ENCODE results near the gene PCGF5. TPM values are rescaled to one million over a fixed set of nuclear protein-coding genes. Genes with fewer than 3 reads are reported as not detected.

PCGF5 gene
- total RNA-seq, 1 experiment from 2014 or later = 12.0 TPM

DNA sequence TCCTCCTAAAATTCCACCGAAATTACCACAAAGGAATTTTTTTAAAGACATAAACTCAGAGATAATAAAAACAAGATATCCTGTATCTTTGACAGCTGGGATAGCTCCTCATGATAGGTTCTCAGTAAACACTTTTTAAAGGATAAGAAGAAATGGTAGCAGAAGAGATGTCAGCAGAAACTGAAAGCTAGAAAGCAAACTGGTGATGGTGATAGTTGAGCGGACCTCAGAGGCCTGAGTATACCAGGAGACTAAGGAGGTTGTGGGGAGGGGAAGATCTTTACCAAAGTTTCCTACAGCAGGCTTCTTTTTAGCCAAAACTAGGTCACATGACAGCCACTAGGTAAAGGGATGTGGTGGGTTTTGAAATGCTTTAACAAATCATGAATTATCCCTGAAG is 22.5 kb downstream of the PCGF5 start:
- Mint-ChIP-seq H3K4me1 (ENCODE audit: low read depth, unreplicated experiment) (no peaks in the 10 kb centered on the region), H3K36me3 (ENCODE audit: insufficient read depth, unreplicated experiment) (no peaks in the 10 kb centered on the region), H3K27me3 (ENCODE audit: insufficient read depth, unreplicated experiment) (peaks cover 4% of the 10 kb centered on the region), H3K27ac (ENCODE audit: unreplicated experiment) (no peak overlapping the region), H3K9me3 (ENCODE audit: unreplicated experiment) (no peaks in the 10 kb centered on the region), H3K4me3 (ENCODE audit: unreplicated experiment) (no peak overlapping the region)
- no TSS peak for BruUV-seq (replicated peaks)
- H3K9me3 ChIP-seq = no peaks in the 10 kb centered on the region
- CTCF ChIA-PET = no interaction called here
- H3K4me3 ChIP-seq (ENCODE audit: low read depth, low read length) = no peak overlapping the region
- TF ChIP-seq, protein P1, sequence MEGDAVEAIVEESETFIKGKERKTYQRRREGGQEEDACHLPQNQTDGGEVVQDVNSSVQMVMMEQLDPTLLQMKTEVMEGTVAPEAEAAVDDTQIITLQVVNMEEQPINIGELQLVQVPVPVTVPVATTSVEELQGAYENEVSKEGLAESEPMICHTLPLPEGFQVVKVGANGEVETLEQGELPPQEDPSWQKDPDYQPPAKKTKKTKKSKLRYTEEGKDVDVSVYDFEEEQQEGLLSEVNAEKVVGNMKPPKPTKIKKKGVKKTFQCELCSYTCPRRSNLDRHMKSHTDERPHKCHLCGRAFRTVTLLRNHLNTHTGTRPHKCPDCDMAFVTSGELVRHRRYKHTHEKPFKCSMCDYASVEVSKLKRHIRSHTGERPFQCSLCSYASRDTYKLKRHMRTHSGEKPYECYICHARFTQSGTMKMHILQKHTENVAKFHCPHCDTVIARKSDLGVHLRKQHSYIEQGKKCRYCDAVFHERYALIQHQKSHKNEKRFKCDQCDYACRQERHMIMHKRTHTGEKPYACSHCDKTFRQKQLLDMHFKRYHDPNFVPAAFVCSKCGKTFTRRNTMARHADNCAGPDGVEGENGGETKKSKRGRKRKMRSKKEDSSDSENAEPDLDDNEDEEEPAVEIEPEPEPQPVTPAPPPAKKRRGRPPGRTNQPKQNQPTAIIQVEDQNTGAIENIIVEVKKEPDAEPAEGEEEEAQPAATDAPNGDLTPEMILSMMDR (IDR thresholded peaks at IDR 0.05; ENCODE audit: insufficient read depth in 1 of 2, low read depth in 1 of 2, low read length in 1 of 2, severe bottlenecking in 1 of 2, unreplicated experiment in 1 of 2) = no peak
- no peaks in the 10 kb centered on the region for H3K27me3 ChIP-seq (replicated peaks; ENCODE audit: control insufficient read depth, insufficient read depth, low read length)
- POLR2A ChIA-PET = no interaction called here
- H3K4me1 ChIP-seq = no peaks in the 10 kb centered on the region
- intact Hi-C loops (cut with micrococcal nuclease; ENCODE audit: unreplicated experiment) = no loop called here
- H3K36me3 ChIP-seq (ENCODE audit: control insufficient read depth, insufficient read depth, low read length) = no peaks in the 10 kb centered on the region
- DNase-seq = no peak

DNA sequence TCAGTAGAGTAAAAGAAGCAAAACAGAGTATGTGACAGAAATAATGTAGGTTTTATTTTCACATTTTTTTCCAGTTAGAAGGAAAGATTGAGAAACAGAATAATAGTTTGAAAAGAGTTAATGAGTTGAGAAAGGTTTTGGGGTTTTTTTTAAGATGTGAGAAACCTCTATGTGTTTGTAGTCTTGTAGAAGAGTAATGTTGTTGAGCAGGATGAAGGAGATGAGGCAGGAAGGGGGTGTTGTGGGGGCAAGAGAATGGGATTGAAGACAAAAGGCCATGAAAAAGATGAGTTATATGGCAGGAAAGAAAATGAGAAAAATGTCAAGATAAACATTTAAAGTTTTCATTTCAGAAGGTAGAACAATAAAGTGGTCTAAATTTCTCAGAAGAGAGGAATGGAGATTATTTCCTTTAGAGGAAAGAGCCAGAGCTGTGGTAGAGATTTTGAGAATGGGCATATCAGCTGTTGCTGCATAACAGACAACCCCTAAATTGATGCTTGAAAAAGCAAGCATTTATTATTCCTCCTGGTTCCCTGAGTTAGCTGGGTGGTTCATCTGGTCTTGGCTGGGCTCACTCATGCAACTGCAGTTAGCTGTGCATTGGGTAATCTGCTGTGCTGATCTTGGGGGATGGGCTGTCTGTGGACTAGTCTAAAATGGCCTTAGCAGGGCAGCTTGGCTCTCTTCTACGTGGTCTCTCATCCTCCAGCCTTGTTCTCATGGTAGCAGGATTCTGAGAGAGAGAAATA is 27.1 kb downstream of the PCGF5 start:
- ChIA-PET CTCF (no interaction called here), POLR2A (no interaction called here)
- H3K36me3 Mint-ChIP-seq (ENCODE audit: insufficient read depth, unreplicated experiment) = no peaks in the 10 kb centered on the region
- H3K36me3 ChIP-seq (ENCODE audit: control insufficient read depth, insufficient read depth, low read length) = no peaks in the 10 kb centered on the region
- no peak overlapping the region for H3K4me3 Mint-ChIP-seq (ENCODE audit: unreplicated experiment)
- TF ChIP-seq, protein P1 (IDR thresholded peaks at IDR 0.05; ENCODE audit: insufficient read depth in 1 of 2, low read depth in 1 of 2, low read length in 1 of 2, severe bottlenecking in 1 of 2, unreplicated experiment in 1 of 2) = no peak
- DNase-seq = no peak
- no peaks in the 10 kb centered on the region for H3K9me3 ChIP-seq
- H3K4me1 ChIP-seq = no peaks in the 10 kb centered on the region
- H3K4me3 ChIP-seq (ENCODE audit: low read depth, low read length) = no peak overlapping the region
- H3K27me3 ChIP-seq (replicated peaks; ENCODE audit: control insufficient read depth, insufficient read depth, low read length) = no peaks in the 10 kb centered on the region
- BruUV-seq (replicated peaks) = no TSS peak
- intact Hi-C loops (cut with micrococcal nuclease; ENCODE audit: unreplicated experiment) = loop anchor here (1.0 kb wide), 1 partner anchor 241 kb away; no protein-coding TSS in a partner anchor
- H3K27ac Mint-ChIP-seq (ENCODE audit: unreplicated experiment) = no peak overlapping the region
- no peaks in the 10 kb centered on the region for H3K27me3 Mint-ChIP-seq (ENCODE audit: insufficient read depth, unreplicated experiment)
- H3K9me3 Mint-ChIP-seq (ENCODE audit: unreplicated experiment) = no peaks in the 10 kb centered on the region
- no peaks in the 10 kb centered on the region for H3K4me1 Mint-ChIP-seq (ENCODE audit: low read depth, unreplicated experiment)

DNA sequence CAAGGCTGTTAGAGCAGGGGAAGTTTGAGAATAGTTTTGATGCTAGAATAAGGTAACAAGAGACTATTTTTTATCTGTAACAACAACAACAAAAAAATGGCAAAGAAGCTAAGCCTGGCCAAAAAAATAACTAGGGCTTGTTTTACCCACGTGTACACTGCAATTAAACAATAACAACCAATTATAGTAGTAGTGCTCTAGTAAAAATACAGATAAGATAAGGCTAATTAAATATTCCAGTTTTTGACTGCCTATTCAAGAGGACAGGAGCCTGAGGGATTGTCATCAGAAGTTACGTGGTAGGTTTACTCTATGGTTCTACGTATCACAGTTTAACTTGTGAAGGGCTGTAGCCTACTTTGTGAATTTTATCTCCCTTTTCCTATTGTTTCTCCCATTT is 29.2 kb downstream of the PCGF5 start:
- Histone ChIP-seq H3K4me3 (ENCODE audit: low read depth, low read length) (no peak overlapping the region), H3K27me3 (replicated peaks; ENCODE audit: control insufficient read depth, insufficient read depth, low read length) (no peaks in the 10 kb centered on the region), H3K4me1 (no peaks in the 10 kb centered on the region), H3K36me3 (ENCODE audit: control insufficient read depth, insufficient read depth, low read length) (no peaks in the 10 kb centered on the region), H3K9me3 (no peaks in the 10 kb centered on the region)
- DNase-seq = no peak
- intact Hi-C loops (cut with micrococcal nuclease; ENCODE audit: unreplicated experiment) = loop anchor here (2.0 kb wide), 1 partner anchor 499 kb away; no protein-coding TSS in a partner anchor
- POLR2A ChIA-PET = no interaction called here
- H3K9me3 Mint-ChIP-seq (ENCODE audit: unreplicated experiment) = no peaks in the 10 kb centered on the region
- CTCF ChIA-PET = interaction anchor here (0.7 to 2.4 kb wide), 3 partner anchors 161 to 338 kb away, joined by 4 to 11 read pairs (median 9); no protein-coding TSS in a partner anchor
- H3K36me3 Mint-ChIP-seq (ENCODE audit: insufficient read depth, unreplicated experiment) = no peaks in the 10 kb centered on the region
- H3K27me3 Mint-ChIP-seq (ENCODE audit: insufficient read depth, unreplicated experiment) = no peaks in the 10 kb centered on the region
- TF ChIP-seq, protein P1 (IDR thresholded peaks at IDR 0.05; ENCODE audit: insufficient read depth in 1 of 2, low read depth in 1 of 2, low read length in 1 of 2, severe bottlenecking in 1 of 2, unreplicated experiment in 1 of 2) = no peak
- no peaks in the 10 kb centered on the region for H3K4me1 Mint-ChIP-seq (ENCODE audit: low read depth, unreplicated experiment)
- H3K4me3 Mint-ChIP-seq (ENCODE audit: unreplicated experiment) = no peak overlapping the region
- H3K27ac Mint-ChIP-seq (ENCODE audit: unreplicated experiment) = no peak overlapping the region
- no TSS peak for BruUV-seq (replicated peaks)
